HG02678 (cell line): Measurements from ENCODE around the gene UBE3C.
"Not testable (repeated sequence)": the region's sequence is repeated elsewhere in the genome, so short reads cannot be mapped to it uniquely, and the experiment has no call there.

Experiments
- ATAC-seq: cut with Tn5 transposase; IDR thresholded peaks from one replicate; pipeline ENCODE4 v1.9.1; 2021; ENCODE audit warnings: mild to moderate bottlenecking, moderate library complexity; ENCODE audit not compliant: unreplicated experiment

The UBE3C gene

DNA sequence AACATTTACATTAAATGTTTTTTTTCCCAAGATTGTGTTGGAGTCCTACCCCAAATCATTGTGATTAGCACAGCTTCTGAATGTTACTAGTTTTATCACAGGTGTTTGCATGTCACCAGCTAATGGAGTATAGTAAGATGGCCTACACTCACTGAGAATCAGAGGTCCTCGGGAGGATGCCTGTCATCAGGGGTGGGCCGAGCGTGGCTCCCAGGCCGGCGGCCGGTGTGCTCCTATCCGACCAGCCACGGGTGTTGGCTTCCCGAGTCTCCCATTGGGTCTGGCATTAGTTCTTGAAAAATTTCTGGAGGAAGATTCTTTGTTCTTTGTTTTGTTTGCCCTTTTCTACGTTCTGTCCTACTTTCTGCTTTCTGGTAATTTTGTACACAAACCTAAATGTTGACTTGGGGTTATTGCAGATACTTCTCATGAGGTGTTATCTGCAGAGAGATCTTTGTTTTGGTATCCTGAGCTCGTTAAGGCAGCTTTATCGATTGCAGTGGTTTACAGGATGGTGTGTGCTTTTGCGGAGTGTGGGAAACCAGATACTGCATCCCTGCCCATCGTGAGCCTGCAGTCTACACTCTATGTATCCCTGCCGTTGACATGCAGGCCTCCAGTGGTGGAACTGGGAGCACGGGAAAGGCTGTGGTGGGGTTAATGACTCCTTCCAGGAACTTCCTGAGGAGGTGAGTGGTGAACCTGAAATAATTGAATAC is 130.8 kb downstream of the UBE3C start:
- no peak for ATAC-seq

DNA sequence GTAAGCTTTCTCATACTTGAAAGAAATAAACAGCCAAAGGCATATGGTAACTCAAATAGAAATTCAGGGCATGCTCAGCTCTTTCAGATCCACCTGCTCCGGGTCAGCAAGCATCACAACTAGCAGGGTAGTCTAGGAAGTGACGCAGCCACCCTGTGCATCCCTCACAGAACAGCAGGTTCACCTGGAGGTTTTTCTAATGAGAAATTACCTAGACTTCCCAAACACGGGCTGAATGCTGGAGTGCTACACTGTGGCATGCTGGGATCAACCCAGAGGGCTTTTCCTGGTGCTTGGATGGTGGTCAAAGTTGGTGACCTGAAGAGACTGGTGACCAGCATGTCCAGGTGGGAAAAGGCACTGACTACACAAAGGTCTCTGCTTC is 131.3 kb downstream of the UBE3C start:
- no peak for ATAC-seq

DNA sequence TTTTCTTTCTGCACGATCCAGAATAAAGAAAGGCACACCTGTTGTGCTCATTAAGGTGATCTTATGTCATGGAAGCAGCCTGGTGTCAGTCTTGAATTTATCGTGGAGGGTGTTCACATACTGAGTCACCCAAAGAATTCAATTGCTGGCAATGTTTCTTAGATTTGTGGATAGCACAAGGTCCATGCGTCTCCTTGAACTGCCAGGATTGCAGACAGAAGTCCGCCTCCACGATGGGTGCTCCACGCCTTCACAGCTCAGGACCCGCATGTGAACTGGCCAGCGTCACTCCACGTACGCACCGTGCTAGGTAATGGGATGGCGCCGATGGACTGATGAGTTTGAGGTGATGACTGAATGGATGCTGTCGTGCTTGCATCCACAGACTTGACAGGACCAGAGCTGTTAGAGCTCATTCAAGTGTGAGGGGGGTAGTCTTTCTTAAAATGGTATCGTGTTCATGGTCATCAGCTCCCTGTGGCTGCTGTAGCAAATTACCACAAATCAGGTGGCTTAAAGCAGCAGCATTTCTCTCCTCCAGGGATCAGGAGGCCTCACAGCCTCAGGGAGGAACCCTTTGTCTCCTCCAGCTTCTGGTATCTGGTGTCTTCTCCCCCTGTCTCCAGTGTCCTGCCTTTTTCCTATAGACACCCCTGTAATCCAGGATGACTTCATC is 132.7 kb downstream of the UBE3C start:
- ATAC-seq = no peak

DNA sequence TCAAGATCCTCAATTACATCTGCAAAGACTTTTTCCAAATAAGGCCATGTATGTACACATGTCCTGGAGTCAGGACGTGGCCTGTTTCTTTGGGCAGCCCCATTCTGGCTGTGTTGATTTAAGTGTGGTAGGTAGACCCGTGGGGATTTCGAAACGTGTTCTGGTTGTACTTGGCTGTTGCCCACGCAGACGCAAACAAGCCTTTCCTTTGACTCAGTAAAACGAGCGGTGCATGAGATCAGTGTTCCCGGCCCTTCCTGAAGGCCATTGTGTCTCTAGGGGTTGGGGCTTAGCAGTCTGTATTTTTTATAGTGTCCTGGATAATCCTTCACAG is 133.2 kb downstream of the UBE3C start:
- no peak for ATAC-seq

DNA sequence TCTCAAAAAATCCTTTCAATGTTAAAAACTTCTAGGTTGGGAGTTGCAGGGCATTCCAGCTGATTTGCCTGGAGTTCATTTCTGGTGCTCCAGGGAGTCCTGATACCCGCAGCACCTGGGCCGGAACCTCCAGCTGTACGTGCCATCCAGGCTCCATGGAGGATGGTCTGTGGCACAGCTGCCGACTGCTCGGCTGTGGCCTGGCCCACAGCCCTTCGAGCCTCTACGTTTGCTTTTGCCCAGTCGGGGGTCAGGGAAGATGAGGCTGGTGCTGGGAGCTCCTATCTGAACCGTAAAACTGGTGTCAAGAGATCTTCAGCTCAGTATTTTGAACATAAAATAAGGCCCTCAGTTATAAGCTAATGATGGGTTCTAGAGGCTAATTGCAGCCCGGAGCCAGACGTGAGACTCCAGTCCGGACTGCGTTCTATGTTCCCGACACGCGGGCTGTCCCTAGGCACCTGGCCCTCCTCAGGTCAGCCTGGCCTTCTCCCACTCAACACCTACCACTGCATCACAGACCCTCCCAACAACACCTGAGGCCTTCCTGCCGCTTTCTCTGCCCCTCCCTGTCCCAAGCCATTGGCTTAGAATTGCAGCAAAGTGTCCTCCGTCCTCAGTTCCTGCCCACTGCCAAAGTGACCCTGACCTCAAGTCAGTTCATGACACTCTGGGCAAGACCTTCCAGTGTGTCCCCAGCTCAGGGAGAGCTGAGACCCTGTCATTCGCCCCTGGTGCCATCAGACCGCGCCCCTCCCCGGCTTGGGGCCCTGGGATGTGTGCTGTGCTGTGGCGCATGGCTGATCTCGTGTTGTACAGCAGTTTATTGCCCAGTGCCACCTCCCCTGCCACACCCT is 133.9 kb downstream of the UBE3C start:
- no peak for ATAC-seq

DNA sequence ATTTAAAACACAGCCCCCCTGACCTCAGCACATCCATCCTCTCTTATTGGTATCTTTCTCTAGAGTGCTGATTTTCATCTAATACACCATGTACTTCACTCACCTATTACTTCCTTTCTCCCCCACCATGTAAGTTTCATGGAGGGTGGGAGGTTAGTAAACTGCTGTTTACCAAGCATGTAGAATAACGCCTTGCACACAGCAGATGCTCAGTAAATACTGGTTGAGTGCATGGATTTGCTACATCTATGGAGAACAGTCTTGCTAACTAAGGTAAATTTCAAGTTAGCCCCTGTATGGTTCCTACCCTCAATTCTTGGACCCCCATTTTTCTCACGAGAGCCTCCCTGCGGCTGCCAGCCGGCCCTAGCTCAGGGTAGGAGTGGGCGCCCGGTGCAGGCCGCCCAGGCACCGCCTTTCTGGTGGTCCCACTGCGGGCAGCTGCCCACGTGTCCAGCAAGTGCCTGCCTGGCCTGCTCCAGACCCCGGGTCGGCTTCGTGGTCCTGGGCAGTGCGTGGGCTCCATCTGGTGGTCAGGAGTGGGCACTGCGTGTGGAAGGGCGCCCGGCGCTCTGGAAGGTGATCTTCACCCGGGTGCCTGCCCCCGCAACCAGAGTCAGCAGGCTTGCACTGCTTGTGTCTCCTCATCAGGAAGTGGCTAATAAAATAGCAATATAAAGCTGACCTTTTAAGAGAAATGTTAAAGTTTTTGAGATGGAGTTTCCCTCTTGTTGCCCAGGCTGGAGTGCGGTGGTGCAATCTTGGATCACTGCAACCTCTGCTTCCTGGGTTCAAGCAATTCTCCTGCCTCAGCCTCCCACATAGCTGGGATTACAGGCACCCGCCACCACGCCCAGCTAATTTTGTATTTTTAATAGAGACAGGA is 134.7 kb downstream of the UBE3C start:
- ATAC-seq = peak; percentile 81

DNA sequence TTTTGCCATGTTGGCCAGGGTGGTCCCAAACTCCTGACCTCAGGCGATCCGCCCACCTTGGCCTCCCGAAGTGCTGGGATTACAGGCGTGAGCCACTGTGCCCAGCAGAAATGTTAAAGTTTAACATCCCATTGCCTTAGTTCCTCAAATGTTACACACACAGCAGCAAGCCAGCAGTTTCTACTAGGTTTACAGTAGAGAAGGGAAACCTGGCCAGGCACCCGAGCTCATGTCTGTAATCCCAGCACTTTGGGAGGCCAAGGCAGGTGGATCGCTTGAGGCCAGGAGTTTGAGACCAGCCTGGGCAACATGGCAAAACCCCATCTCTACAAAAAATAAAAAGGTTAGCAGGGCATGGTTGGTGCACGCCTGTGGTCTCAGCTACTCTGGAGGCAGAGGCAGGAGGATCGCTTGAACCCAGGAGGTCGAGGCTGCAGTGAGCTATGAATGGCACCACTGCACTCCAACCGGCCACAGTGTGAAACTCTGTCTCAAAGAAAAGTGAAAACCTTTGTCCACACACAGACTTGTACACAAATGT is 135.4 kb downstream of the UBE3C start:
- ATAC-seq = not testable (repeated sequence)

DNA sequence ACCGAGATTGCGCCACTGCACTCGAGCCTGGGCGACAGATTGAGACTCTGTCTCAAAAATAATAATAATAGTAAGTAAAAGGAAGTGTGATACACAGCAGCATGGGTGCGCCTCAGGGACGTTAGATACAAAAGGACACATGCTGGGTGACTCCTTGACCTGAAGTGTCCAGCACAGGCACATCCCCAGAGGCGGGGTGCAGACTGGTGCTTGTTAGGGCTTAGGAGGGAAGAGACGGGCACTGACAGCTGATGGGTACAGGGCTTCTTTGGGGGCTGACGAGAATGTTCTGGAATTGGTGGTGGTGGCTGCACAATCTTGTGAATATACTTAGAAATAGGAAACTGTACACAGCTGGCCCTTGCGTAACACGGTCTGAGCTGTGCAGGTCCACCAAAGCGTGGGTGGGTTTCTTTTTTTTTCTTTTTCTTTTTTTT is 136.3 kb downstream of the UBE3C start:
- ATAC-seq = no peak

DNA sequence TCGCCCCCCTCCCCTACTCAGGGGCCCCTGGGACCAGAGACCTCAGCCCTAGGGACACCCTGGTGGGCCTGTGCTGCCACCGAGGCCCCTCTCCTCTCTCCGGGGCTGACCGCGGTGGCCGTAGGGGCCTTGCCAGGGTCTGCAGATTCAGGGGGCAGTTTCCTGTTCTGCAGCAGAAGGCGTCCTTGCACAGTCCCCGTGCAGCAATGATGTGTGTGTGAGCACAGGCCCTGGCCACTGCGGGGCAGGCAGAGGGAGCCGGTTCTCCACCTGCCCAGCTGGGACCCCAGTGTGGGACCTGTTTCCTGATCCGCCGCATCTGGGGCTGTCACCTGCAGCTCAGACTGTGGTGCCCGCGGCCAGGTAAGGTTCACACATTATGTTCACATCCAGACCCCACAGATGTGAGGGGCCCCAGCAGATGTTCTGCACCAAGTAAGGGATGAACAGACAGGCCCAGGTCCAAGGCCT is 137.4 kb downstream of the UBE3C start:
- no peak for ATAC-seq

DNA sequence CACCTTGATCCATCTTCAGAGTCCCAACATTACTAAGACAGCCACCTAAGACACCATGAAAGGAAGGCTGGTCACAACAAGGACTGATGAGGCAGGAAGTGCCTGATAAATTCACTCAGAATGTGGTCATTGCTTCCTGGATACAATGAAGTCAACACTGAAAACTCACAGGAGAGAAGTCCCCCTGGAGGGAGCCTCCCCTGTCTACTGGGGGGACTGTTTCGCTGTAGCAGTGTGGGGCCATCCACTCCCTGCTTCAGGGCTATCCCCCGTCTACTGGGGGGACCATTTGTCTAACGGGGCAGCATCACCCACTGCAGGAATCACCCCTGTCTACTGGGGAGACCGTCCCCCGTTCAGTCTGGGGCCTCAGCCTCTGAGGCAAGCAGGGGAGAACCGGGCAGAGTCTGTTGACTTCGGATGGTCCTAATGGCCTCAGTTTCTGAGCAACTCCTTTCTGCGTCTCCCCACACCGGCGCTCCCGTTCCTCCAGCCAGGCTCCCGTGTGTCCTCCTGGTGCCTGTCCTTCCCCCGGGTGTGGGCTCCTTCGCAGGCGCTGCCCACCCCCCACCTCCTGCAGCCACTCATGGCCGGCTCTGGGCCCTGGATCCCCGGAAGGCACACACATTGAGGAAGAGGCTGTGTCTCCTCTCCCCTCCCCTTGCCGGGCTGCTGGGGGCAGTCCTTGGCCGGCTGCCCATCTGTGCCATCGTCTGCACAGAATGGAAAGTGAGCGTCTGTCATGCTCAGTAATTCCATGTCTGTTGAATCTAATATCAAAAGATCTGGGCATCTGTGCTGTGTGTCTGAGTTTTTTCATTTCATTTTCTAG is 138.2 kb downstream of the UBE3C start:
- ATAC-seq = no peak

DNA sequence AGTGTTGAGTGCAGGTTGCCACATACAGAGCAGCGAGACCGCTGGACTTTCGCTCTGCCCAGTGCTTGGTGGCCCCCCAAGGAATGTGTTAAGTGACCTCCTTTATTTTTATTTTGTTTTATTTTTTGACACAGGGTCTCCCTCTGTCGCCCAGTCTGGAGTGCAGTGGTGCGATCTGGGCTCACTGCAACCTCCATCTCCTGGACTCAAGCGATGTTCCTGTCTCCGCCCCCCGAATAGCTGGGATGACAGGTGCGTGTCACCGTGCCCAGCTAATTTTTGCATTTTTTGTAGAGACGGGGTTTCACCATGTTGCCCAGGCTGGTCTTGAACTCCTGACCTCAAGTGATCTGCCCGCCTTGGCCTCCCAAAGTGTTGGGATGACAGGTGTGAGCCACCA is 138.8 kb downstream of the UBE3C start:
- ATAC-seq = not testable (repeated sequence)

DNA sequence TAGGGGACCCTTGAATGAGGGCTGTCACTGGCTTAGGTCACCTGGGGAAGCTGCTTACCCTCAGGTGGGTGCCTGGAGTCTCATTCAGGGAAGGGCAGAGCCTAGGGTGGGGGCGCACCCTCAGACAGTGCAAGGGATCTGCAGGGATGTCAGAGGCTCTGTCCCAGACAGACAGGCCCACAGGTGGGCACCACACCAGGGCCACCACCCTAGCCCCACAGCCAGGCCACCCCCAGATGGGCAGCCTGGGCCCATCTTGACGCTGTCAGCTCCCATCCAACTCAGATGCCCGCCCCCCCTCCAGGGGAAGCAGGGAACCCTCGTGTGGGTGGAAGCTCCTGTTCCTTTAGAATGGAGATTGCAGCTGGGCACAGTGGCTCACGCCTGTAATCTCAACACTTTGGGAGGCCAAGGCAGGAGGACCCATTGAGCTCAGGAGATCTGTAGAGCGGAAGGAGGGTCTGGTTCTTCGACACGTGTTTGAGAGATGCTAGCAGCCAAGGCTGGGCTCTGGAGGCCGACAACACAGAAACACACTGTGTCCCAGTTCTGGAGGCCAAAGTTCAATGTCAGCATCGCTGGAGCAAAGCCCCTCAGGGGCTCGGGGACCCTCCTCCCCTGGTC is 139.6 kb downstream of the UBE3C start:
- no peak for ATAC-seq

DNA sequence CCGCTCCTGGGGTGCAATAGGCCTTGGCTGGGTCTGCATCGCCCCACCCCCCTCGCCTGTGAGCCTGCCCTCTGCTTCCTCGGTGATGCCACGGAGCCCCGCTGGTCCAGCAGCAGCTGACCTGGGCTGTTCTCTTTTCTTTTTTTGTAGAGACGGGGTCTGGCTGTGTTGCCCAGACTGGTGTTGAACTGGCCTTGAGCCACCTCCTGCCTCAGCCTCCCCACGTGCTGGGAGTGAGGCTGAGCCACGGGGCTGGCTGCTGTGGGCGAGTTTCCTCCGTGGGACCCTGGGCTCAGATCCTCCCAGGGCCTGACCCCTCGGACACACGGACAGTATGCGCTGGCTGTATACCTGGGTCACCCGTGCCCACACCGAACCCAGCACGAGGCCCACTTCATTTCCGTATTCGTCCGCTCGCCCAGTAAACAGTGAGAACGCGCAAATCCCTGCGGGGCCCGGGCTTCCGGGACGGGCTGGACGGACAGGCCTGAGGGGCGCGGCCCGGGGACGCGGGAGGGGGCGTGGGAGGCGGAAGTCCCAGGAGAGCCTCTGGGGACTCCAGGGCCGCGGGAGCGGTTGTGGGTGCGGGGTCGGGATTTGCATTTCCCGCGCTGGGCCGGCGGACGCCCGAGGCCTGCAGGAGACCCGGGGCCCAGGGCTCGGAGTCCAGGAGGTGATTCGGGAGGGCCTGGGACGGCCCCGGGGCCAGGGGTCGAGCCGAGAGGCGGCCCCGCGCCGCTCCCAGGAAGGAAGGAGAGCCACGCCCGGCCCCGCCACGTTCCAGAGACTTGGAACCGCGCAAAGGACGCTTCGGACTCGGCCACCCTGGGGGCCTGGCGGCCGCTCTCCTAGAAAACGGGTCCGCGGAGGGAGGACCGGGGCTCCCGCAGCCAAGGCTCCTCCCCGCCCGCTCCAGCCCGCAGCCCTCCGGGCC is 140.3 kb downstream of the UBE3C start:
- peak; percentile 60 for ATAC-seq

DNA sequence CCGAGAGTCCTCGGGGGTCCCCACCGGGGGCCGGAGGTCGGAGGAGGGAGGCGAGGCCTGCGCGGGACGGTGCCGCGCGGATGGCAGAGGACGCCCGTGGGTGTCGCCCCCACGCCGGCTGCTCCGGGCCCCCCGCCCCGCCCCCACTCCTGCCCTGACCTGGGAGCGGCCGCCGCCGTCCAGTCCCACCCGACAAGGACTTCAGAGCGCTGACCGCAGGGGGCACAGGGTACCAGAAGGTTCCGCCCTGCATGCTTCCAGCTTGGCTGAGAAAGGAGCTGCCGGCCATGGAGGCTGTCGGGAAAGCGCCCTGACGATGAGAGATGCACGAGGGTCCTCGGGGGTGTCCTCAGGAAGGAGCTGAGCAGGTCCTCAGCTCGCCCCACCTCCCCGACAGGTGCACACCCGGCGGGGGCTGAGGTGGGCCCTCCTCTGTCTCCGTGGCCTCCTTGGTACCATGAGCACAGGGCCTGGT is 141.1 kb downstream of the UBE3C start:
- no peak for ATAC-seq

DNA sequence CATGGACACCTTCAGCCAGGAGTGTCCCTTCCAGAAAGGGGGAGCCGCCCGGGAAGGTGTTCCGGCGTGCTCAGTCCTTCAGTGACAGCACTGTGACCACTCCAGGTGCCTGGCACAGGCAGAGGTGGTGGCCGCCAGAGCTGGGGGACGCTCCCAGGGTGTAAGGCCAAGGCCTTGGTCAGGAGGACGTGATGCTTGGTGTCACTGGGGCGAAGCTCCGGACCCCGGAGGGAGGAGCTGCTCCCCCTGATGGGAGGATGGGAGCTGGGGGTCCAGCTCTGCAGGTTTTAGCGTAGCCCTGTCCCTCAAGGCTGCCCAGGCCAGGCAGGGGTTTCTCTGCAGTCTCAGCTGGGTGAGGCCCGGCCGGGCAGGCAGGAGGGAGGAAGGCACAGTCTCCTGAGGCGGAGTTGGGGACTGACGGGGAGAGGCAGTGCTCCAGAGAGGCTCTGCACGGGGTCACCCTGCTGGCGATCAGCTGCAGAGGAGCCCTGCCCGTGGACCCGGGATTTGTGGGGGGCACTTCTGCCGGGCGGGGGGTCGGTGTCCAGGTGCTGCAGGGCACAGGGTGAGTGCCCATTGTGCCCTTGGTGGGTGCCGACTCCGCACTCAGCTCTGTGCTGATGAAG is 141.6 kb downstream of the UBE3C start:
- ATAC-seq = no peak

DNA sequence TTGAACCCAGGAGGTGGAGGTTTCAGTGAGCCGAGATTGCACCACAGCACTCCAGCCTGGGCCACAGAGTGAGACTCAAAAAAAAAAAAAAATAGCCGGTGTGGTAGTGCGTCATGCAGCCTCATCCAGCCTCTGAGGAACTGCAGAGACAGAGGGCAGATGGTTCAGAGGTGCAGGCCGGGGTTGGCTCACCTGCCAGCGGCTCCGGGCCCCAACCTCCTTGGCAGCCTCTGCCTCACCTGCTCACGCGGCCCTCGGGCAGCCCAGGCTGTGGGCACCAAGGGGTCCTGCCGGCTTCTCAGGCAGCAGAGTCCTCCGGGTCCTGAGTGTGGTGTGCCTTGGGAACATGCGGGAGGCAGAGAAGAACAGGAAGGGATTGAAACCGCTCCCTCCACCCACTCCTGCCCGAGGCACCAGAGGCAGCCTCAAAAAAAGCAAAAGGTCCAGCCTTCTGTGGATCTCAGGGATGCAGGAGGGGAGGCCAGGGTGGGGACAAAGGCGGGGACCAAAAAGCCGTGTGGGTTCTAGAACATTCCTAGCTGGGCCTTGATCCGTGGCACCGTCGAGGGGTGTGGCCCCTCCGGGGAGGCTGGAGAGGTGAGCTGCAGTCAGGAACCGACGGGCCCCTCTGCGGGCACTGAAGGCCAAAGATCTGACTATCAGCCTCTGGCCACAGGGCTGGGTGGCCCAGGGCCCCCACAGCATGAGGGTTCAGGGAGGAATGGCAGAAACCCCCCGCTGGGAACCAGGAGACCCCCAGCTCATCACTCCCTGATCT is 142.7 kb downstream of the UBE3C start:
- ATAC-seq = no peak
